Caki2 (cell line): ENCODE data around the gene SH3RF3. TPM values are rescaled to one million over a fixed set of nuclear protein-coding genes. Genes with fewer than 3 reads are reported as not detected.

Experiments used
- DNase-seq: peaks from one replicate; pipeline ENCODE4 v3.0.0-alpha.2; 2015; ENCODE audit warnings: low read depth
- in situ Hi-C: cut with HindIII; loops from 2 replicates; pipeline ENCODE4 v1.10.0; 2016; ENCODE audit warnings: low sequenced_read_pairs, low pct_unique_long_range_greater_than_20kb, mixed read lengths
- total RNA-seq: library from RNA; depleted of rRNA; stranded (reverse); fragments of >200 nt; shearing (Covaris generic); gene quantifications from 2 replicates; pipeline ENCODE4 v1.2.3, GENCODE V29; 2014; ENCODE audit warnings: low replicate concordance

The SH3RF3 gene
- total RNA-seq, 1 experiment from 2014 or later: 0.20 TPM

DNA sequence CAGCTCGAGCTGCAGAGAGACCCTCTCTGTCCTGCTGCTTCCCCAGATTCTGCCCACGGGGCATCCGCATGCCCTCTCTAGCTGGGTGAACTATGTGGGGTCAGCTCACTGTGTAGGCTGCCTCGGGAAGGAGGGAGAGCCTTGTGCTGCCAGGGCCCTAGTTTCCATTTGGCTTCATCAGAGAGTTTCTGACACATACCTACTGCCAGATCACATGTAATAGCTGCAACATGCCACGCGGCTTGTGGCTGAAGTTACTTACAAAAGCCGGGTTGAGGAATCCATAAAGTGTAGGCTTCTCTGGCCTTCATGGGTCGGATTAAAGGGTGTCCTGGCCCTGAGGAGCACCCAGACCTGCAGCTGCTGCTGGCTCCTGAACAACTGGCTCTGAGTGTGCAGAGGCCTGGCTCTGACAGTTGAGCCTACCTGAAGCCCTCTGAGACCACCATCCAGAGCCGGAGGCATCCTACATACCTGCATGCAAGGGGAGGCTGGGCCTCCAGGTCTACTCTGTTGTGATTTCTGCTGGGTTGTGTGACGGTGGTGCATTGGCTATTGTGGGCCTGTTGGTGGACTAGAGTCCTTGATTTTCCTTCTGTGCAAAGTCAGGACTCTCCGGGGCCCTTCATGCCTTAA lies 130.0 kb downstream of the SH3RF3 start:
- no peak for DNase-seq
- in situ Hi-C loops: no loop called here

- in situ Hi-C loops: no loop called here
Measured at GRCh38 chr2:109259671-109260070, 130.7 kb downstream of the SH3RF3 start.

DNA sequence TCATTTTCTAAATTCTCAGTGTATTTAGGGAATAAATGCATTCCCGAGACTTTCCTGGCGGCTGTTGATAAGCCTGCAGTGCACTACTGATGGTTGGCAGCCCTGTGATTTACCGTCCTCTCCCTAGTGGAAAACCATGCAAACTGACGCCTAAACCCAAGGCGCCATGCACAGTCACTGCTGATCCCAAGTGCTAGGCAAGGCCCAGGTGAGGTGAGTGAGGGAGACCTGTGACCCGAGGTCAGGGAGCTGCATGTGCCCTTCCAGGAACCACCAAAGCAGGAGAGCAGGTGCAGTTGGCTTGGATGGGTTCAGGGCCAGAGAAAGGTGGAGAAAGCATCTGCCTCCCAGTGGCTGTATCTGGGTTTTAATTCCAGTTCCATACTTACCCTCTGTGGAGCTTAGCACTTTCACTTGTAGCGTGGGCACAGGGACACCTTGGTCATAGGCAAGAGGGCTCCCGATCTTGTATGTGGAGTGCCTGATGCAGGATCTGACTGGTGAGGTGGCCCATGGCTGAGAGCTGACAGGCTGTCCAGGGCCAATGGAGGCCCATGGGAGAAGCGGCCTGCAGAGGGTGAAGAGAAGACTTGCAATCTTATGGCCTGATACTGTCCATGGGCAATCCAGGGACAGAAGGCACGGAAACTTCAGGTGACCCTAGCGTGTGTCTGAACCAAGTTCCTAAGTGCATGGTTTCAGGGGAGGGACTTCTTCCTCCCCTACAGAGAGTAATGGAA lies 131.3 kb downstream of the SH3RF3 start:
- DNase-seq: no peak
- in situ Hi-C loops: no loop called here

More at GRCh38 chr2:109259671-109260070, 130.7 kb downstream of the SH3RF3 start:
- DNase-seq: no peak

DNA sequence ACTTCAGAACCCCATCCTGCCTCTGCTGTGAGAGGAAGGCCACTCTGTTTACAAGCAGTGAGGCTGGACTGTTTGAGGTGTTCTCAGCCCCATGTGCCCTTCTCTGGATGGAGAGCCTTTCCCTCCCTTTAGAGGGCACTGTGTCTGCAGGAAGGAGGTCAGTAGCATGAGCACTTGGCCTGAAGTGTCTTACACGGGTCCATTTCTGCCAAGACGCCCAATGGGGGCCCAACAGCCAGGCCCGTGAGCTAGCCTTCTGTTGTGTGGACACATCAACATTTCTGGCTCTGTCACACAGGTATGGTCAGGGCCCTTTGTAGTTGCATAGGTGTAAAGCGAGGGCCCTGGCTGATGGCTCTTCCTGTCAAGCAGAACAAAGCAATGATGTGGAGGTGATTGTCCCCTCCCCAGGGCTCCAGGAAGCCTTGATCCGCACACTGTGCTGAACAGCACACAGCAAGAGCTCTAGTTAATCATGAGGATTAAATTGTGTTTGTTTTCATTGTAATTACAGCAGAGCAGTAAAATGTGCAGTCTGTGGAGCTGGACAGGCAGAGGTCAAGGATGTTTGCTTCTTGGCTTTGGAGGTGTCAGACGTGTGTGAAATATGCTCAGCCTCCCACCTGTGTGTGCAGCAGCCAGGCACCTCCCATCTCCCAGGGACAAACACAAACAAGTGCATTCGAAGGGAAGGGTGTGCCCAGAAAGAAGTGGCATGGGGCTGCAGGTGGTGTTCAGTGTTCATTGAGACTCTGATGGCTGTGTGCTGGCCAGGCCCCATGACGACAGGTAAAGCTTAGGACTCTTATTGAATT lies 132.1 kb downstream of the SH3RF3 start:
- no peak for DNase-seq
- in situ Hi-C loops: no loop called here

- DNase-seq: no peak
- in situ Hi-C loops: no loop called here
Measured at GRCh38 chr2:109261906-109262631, 133.1 kb downstream of the SH3RF3 start.

DNA sequence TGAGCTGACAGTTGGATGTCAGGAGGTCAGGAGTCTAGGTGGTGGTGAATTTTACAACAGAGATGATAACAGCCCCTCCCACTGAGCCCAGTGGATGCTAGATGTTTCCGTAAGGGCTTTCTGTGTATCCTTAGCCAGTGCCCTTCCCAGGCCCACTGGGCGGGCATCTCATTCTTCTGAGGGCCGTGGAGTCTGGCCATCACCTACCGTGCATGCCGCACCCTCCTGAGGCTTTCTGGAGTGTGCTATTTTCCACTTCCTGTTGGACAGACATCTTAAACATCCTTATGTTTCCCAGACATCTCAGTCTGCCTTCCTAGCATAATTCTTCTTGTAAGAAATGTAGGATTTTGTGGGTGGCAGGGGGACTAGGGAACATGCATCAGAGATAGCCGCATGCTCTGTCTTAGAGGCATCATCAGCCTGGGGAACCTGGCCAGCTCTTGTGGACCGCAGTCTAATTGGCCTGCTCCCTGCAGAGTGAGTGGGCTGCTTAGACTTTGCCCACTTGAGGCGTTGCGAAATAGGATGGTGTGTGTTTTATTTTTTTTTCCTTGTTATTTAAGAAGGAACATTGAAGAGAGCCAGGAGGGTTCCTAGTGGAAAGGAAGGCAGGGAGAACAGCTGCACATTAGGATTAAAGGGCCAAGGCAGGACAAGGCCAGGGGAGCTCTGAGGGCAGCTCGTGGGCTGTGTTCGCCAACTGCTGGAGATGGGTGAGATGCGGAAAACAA lies 135.8 kb downstream of the SH3RF3 start:
- in situ Hi-C loops: no loop called here
- no peak for DNase-seq

DNA sequence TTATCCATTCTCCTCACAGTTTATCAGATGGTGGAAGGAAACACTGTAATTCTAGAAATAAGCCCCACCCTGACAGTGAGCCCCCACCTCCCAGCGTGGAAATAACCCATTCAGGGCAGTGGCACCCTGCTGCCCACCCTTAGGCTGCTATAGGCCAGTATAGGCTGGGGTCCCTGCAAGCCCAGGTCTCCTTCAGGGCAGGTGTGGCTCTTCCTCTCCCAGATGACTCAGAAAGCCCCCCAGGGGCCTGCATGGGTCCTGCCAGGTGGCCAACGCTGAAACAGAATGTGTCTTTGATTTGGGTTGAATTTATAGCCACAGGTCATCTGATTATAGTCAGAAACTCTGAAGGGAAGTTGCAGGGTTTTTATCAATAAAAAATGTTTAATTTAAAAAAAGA lies 136.4 kb downstream of the SH3RF3 start:
- no peak for DNase-seq
- in situ Hi-C loops: no loop called here

GRCh38 chr2:109265953-109266352 lies 136.9 kb downstream of the SH3RF3 start:
- in situ Hi-C loops: no loop called here
- no peak for DNase-seq

GRCh38 chr2:109266496-109266895 lies 137.5 kb downstream of the SH3RF3 start:
- in situ Hi-C loops: no loop called here
- no peak for DNase-seq

DNA sequence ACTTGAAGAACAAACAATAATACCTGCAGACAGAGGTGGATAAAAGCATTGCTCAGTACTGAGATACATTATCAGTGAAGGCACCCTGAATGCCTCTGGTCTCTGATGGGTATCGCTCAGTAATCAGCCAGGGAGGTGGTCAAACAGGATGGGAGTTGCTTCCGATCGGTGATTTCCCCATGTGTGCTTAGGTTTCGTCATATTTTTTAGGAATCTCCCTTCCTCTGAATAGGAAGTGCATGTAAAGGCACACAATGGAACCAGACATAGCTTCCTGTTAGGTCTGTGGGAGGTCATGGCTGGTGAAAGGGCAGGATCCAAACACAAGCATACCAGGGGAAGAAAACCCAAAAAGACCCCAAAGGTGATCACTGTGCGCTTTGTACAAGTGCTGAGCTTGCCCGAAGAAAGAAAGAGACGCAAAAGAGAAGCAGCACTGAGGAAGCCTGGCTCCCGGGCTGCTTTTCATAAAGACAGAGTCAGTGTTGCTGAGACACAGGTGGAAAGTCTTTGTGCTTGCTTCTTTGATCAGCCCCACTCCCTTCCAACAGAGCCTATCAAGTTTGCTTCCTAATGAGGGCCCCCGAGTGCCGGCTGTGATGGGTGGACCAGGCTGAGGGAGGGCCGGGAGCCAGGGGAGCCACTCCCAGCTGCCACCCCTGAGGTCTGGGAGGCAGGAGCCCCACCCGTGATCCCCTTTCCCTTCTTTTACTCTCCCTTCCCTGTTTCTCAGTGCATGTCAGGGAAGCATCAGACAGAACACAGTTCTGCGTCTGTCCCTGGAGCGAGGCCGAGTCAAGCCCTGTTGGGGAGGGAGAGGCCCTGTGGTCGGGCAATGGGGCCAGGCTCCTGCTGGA lies 138.2 kb downstream of the SH3RF3 start:
- in situ Hi-C loops: no loop called here
- no peak for DNase-seq

DNA sequence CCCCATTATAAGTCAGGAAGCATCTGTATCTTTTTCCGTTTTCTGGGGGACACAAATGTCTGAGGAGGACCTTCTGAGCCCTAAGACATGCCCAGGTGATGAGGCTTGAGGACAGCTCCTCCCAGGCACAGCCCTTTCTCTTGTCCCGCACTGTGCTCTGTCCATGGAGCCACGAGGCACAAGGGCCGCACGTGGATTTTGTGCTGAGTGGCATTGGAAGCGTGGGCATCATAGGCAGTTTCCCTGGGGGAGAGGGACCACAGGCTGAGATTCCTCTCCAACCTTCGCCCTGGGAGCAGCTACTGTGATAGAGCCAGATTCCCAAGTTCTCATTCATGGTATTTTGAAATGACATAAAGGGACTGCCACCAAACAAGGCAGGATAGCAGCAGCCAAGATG lies 139.9 kb downstream of the SH3RF3 start:
- in situ Hi-C loops: no loop called here
- no peak for DNase-seq

DNA sequence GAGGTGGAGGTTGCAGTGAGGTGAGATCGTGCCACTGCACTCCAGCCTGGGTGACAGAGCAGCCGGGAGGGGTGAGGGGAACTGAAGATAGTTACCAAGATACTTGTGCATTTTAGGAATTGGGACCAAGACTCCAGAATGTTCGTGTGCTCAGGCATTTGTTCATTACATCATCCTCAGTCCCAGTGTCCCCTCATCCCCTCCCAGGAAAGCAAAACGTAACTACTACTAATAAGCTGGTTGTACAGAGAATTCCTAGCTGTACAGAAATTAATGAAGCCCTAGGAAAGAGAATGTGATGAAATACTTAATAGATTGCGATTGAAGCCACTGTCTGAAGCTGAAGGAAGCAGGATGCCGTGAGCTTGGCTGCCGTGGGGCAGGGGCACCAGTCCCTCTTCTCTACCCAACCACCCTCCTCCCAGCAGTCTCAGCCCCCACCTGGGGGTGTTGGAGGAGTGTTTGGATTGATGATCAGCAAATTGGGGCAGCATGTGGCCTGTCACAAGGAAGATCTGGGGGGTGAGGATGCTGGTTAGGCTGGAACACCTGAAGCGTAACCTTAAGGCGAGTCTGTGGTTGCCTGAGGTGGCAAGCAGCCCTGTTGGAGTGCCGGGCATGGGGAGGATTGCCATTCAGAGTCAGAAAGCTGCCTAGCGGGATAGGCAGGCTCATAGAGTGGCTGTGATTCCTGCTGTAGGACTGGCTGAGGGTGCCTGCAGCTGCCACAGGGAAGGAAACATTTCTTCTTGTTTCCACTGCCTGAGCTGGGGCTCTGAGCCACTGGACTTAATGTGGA lies 140.9 kb downstream of the SH3RF3 start:
- DNase-seq: no peak
- in situ Hi-C loops: no loop called here

- no peak for DNase-seq
- in situ Hi-C loops: no loop called here
Measured at GRCh38 chr2:109270505-109271312, 141.7 kb downstream of the SH3RF3 start.

DNA sequence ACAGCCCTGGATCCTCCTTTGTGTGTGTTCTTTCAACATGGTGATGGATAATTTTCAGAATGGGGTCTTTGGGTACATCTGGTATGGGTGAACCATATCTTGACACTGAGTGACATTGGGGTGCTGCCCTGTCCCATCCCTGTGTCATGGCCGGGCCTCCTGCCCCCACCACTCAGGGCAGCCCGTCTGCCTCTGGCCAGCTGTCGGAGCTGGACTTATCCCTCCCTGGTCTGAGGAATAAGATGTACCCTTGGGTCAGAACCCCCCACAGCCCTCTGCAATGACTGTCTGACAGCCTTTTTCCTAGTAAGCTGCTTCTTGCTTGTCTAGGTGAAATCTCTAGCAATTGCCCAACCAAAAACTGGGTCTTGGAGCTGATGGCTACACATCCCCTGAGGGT lies 142.9 kb downstream of the SH3RF3 start:
- DNase-seq: no peak
- in situ Hi-C loops: no loop called here

- in situ Hi-C loops: no loop called here
- DNase-seq: no peak
Measured at GRCh38 chr2:109272461-109272860, 143.5 kb downstream of the SH3RF3 start.
